Measurements from ENCODE around the gene IL6ST.
"Not testable (repeated sequence)": the region's sequence is repeated elsewhere in the genome, so short reads cannot be mapped to it uniquely, and the experiment has no call there.

The IL6ST gene

GRCh38 chr5:55994495-55994997, at the start of gene IL6ST:
TSS of gene IL6ST (minus strand) at chr5:55994963. CDS start at chr5:55976278, 18,685 bp downstream.
- H3K27ac ChIP-seq (ENCODE audit: low read depth, low read length): peak within 1 kb of the TSS; percentile 76; the same call in 1 of the 2 replicates
- H3K9me3 ChIP-seq (ENCODE audit: control insufficient read depth, insufficient read depth, low read depth, low read length): no peaks in the 10 kb centered on the region
- peak within 1 kb of the TSS; percentile 90 for H3K9ac ChIP-seq (ENCODE audit: low read length)
- H3K27me3 ChIP-seq (ENCODE audit: control insufficient read depth, insufficient read depth, low read length): no peaks in the 10 kb centered on the region
- H3K36me3 ChIP-seq (ENCODE audit: control insufficient read depth, insufficient read depth, low read length): no peaks in the 10 kb centered on the region
- peaks cover 21% of the 10 kb centered on the region for H3K4me1 ChIP-seq (ENCODE audit: control insufficient read depth, insufficient read depth, low read length)
- peak within 1 kb of the TSS; percentile 81 for H3K4me3 ChIP-seq (ENCODE audit: low read depth, low read length)

- H3K27me3 ChIP-seq (ENCODE audit: control insufficient read depth, insufficient read depth, low read length): no peaks in the 10 kb centered on the region
- H3K4me1 ChIP-seq (ENCODE audit: control insufficient read depth, insufficient read depth, low read length): peaks cover 3% of the 10 kb centered on the region; the same call in 1 of the 2 replicates
- no peak overlapping the region for H3K27ac ChIP-seq (ENCODE audit: low read depth, low read length)
- H3K9ac ChIP-seq (ENCODE audit: low read length): no peak overlapping the region
- H3K36me3 ChIP-seq (ENCODE audit: control insufficient read depth, insufficient read depth, low read length): no peaks in the 10 kb centered on the region
- no peak overlapping the region for H3K4me3 ChIP-seq (ENCODE audit: low read depth, low read length)
- H3K9me3 ChIP-seq (ENCODE audit: control insufficient read depth, insufficient read depth, low read depth, low read length): peaks cover 5% of the 10 kb centered on the region; the same call in 1 of the 2 replicates
These were observed 45.2 kb upstream of the IL6ST start for GRCh38 chr5:56039985-56040384.

DNA sequence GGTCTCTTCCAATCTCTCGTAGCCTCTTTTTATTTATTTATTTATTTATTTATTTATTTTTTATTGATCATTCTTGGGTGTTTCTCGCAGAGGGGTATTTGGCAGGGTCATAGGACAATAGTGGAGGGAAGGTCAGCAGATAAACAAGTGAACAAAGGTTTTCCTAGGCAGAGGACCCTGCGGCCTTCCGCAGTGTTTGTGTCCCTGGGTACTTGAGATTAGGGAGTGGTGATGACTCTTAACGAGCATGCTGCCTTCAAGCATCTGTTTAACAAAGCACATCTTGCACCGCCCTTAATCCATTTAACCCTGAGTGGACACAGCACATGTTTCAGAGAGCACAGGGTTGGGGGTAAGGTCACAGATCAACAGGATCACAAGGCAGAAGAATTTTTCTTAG, 43.4 kb upstream of the IL6ST start:
- not testable (repeated sequence) for H3K9me3 ChIP-seq (ENCODE audit: control insufficient read depth, insufficient read depth, low read depth, low read length); H3K36me3 ChIP-seq (ENCODE audit: control insufficient read depth, insufficient read depth, low read length); H3K27ac ChIP-seq (ENCODE audit: low read depth, low read length); H3K27me3 ChIP-seq (ENCODE audit: control insufficient read depth, insufficient read depth, low read length); H3K4me3 ChIP-seq (ENCODE audit: low read depth, low read length); H3K4me1 ChIP-seq (ENCODE audit: control insufficient read depth, insufficient read depth, low read length); H3K9ac ChIP-seq (ENCODE audit: low read length)

DNA sequence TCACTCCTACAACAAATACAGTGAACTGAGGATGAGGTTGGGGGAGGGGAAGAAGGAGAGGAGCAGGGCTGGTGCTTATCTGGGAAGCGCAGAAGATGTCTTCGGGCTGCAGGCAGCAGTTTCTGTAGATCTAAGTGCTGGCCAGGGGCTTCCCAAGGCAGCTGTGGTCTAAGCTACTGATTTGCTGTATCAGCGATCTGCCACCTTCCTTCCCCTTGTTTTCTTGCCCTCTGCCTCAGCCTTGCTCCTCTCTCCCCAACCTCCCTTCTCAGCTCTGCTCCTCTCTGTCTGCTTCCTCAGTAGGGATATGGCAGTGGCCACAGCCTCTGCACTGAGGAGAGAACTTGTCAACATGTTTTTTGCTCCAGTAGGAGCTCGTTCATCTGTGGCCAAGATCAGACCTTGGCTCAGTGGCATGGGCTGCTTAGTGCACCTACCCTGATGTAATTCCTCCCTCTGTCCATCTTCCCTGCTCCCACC, 42.8 kb upstream of the IL6ST start:
- no peak overlapping the region for H3K9ac ChIP-seq (ENCODE audit: low read length)
- H3K9me3 ChIP-seq (ENCODE audit: control insufficient read depth, insufficient read depth, low read depth, low read length): peaks cover 5% of the 10 kb centered on the region; the same call in 1 of the 2 replicates
- no peak overlapping the region for H3K27ac ChIP-seq (ENCODE audit: low read depth, low read length)
- H3K4me1 ChIP-seq (ENCODE audit: control insufficient read depth, insufficient read depth, low read length): peaks cover 3% of the 10 kb centered on the region; the same call in 1 of the 2 replicates
- no peaks in the 10 kb centered on the region for H3K27me3 ChIP-seq (ENCODE audit: control insufficient read depth, insufficient read depth, low read length)
- H3K4me3 ChIP-seq (ENCODE audit: low read depth, low read length): no peak overlapping the region
- H3K36me3 ChIP-seq (ENCODE audit: control insufficient read depth, insufficient read depth, low read length): no peaks in the 10 kb centered on the region

- H3K4me3 ChIP-seq (ENCODE audit: low read depth, low read length); H3K9ac ChIP-seq (ENCODE audit: low read length); H3K27me3 ChIP-seq (ENCODE audit: control insufficient read depth, insufficient read depth, low read length); H3K4me1 ChIP-seq (ENCODE audit: control insufficient read depth, insufficient read depth, low read length); H3K9me3 ChIP-seq (ENCODE audit: control insufficient read depth, insufficient read depth, low read depth, low read length); H3K27ac ChIP-seq (ENCODE audit: low read depth, low read length); H3K36me3 ChIP-seq (ENCODE audit: control insufficient read depth, insufficient read depth, low read length): not testable (repeated sequence)
These were observed 40.6 kb upstream of the IL6ST start for GRCh38 chr5:56035394-56035793.

DNA sequence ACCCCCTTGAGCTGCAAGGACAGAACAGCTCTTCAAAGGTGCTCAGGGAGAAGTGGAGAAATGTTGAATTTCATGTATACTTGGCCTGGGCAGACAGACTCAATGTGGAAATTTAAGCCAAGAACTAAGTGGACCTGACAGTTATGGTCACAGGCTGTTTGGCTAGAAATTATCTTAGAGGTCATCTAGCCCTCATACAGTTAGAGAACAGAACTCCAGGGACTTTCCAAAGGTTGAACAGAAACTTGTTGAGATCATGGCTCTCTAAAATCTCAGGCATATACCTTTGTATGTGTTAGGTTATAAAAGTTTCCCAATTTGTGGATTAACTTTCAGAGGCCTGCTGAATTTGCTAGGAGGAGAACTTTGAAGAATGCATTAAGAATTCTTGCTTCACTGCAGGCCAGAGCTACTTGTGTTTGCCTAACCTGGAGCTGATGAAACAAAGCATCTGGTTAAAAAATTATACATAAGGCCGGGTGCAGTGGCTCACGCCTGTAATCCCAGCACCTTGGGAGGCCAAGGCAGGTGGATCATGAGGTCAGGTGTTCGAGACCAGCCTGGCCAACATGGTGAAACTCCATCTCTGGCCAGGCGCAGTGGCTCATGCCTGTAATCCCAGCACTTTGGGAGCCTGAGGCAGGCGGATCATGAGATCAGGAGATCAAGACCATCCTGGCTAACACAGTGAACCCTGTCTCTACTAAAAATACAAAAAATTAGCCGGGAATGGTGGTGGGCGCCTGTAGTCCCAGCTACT, 35.3 kb upstream of the IL6ST start:
- H3K27ac ChIP-seq (ENCODE audit: low read depth, low read length); H3K4me1 ChIP-seq (ENCODE audit: control insufficient read depth, insufficient read depth, low read length); H3K9me3 ChIP-seq (ENCODE audit: control insufficient read depth, insufficient read depth, low read depth, low read length); H3K36me3 ChIP-seq (ENCODE audit: control insufficient read depth, insufficient read depth, low read length); H3K27me3 ChIP-seq (ENCODE audit: control insufficient read depth, insufficient read depth, low read length); H3K4me3 ChIP-seq (ENCODE audit: low read depth, low read length); H3K9ac ChIP-seq (ENCODE audit: low read length): not testable (repeated sequence)

DNA sequence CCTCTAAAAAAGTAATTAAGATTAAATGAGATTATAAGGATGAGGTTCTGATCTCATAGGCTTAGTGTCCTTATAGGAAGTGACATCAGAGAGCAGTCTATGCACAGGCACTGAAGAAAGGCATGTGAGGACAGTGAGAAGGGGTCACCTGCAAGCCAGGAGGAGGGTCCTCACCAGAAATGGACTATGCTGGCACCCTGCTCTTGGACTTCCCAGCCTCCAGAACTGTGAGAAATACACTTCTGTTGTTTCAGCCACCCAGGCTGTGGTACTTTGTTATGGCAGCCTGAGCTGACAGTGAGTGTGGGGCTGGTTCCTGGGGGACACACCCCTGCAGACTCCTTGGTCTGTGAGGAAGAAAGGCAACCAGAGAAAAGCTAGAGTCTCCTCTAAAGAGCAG, 34.7 kb upstream of the IL6ST start:
- no peaks in the 10 kb centered on the region for H3K4me1 ChIP-seq (ENCODE audit: control insufficient read depth, insufficient read depth, low read length)
- no peaks in the 10 kb centered on the region for H3K27me3 ChIP-seq (ENCODE audit: control insufficient read depth, insufficient read depth, low read length)

GRCh38 chr5:56028708-56029107, 33.9 kb upstream of the IL6ST start:
- no peaks in the 10 kb centered on the region for H3K27me3 ChIP-seq (ENCODE audit: control insufficient read depth, insufficient read depth, low read length)
- no peak overlapping the region for H3K4me3 ChIP-seq (ENCODE audit: low read depth, low read length)
- H3K9ac ChIP-seq (ENCODE audit: low read length): no peak overlapping the region
- H3K27ac ChIP-seq (ENCODE audit: low read depth, low read length): no peak overlapping the region
- peaks cover 7% of the 10 kb centered on the region for H3K9me3 ChIP-seq (ENCODE audit: control insufficient read depth, insufficient read depth, low read depth, low read length)
- H3K36me3 ChIP-seq (ENCODE audit: control insufficient read depth, insufficient read depth, low read length): no peaks in the 10 kb centered on the region
- no peaks in the 10 kb centered on the region for H3K4me1 ChIP-seq (ENCODE audit: control insufficient read depth, insufficient read depth, low read length)

More for the DNA sequence above, 34.7 kb upstream of the IL6ST start:
- Histone ChIP-seq H3K4me3 (ENCODE audit: low read depth, low read length) (no peak overlapping the region), H3K9me3 (ENCODE audit: control insufficient read depth, insufficient read depth, low read depth, low read length) (peaks cover 7% of the 10 kb centered on the region), H3K9ac (ENCODE audit: low read length) (no peak overlapping the region), H3K27ac (ENCODE audit: low read depth, low read length) (no peak overlapping the region), H3K36me3 (ENCODE audit: control insufficient read depth, insufficient read depth, low read length) (no peaks in the 10 kb centered on the region)

DNA sequence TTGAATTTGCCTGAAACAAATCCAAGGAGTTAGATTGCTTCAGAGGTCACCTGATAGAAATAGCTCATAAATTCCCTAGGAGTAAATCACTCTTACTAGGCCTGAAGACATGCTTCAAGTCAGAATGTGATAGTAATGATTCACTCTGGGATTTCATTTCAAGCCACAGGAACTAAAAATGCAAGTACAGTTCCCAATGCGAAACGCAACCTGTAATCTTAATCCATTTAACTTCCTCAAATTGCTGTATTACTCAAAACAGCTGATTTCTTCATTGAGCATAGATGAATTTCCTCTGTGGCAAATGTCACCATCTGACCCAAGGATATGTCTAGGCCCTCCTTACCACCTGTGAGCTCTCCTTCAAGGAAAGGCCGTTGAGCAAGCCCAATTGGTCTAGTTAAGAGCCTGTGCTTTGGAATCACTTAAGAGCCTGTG, 32.1 kb upstream of the IL6ST start:
- Histone ChIP-seq H3K4me1 (ENCODE audit: control insufficient read depth, insufficient read depth, low read length) (no peaks in the 10 kb centered on the region), H3K27ac (ENCODE audit: low read depth, low read length) (no peak overlapping the region), H3K4me3 (ENCODE audit: low read depth, low read length) (no peak overlapping the region), H3K9ac (ENCODE audit: low read length) (no peak overlapping the region), H3K36me3 (ENCODE audit: control insufficient read depth, insufficient read depth, low read length) (no peaks in the 10 kb centered on the region), H3K27me3 (ENCODE audit: control insufficient read depth, insufficient read depth, low read length) (no peaks in the 10 kb centered on the region), H3K9me3 (ENCODE audit: control insufficient read depth, insufficient read depth, low read depth, low read length) (peaks cover 7% of the 10 kb centered on the region)

GRCh38 chr5:56025151-56025885, 30.6 kb upstream of the IL6ST start:
- no peak overlapping the region for H3K27ac ChIP-seq (ENCODE audit: low read depth, low read length)
- no peaks in the 10 kb centered on the region for H3K36me3 ChIP-seq (ENCODE audit: control insufficient read depth, insufficient read depth, low read length)
- peaks cover 7% of the 10 kb centered on the region for H3K9me3 ChIP-seq (ENCODE audit: control insufficient read depth, insufficient read depth, low read depth, low read length)
- H3K4me3 ChIP-seq (ENCODE audit: low read depth, low read length): no peak overlapping the region
- H3K4me1 ChIP-seq (ENCODE audit: control insufficient read depth, insufficient read depth, low read length): no peaks in the 10 kb centered on the region
- H3K27me3 ChIP-seq (ENCODE audit: control insufficient read depth, insufficient read depth, low read length): no peaks in the 10 kb centered on the region
- no peak overlapping the region for H3K9ac ChIP-seq (ENCODE audit: low read length)

DNA sequence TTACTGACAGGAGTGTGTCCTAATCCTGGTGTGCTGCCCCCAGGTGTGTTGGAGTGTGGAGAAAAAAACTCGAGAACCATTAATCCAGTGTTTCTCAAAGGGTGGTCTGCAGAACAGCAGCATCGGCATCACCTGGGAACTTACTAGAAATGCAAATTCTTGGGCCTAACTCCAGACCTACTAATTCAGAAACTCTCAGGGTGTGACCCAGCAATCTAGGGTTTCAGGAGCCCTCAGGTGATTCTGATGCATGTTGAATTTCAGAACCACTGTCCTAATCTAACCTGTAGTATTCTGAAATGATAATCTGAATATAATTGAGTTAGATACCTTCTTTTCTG, 30.0 kb upstream of the IL6ST start:
- H3K4me1 ChIP-seq (ENCODE audit: control insufficient read depth, insufficient read depth, low read length): no peaks in the 10 kb centered on the region
- H3K36me3 ChIP-seq (ENCODE audit: control insufficient read depth, insufficient read depth, low read length): no peaks in the 10 kb centered on the region
- no peak overlapping the region for H3K27ac ChIP-seq (ENCODE audit: low read depth, low read length)
- no peak overlapping the region for H3K4me3 ChIP-seq (ENCODE audit: low read depth, low read length)
- no peak overlapping the region for H3K9ac ChIP-seq (ENCODE audit: low read length)
- no peaks in the 10 kb centered on the region for H3K27me3 ChIP-seq (ENCODE audit: control insufficient read depth, insufficient read depth, low read length)
- peaks cover 7% of the 10 kb centered on the region for H3K9me3 ChIP-seq (ENCODE audit: control insufficient read depth, insufficient read depth, low read depth, low read length)

All from HUES6 (cell line).